Renal pelvis (tissue), 4 donors: ENCODE data around the gene DAPK1. TPM values are rescaled to one million over a fixed set of nuclear protein-coding genes. Genes with fewer than 3 reads are reported as not detected.

Experiments
- DNase-seq: peaks from one replicate; pipeline ENCODE4 v3.0.0-alpha.2; 2013
- polyA plus RNA-seq, 3 donors: library from polyadenylated mRNA; unstranded; fragments of 120-200 nt; gene quantifications; one replicate each; pipeline ENCODE4 v1.2.1, GENCODE V29; 2013; ENCODE audit not compliant: insufficient read length in 3 of 3

The DAPK1 gene
- polyA plus RNA-seq, 3 donors: 69.0 to 101 (median 95.7) TPM

- no peak for DNase-seq
These were observed 166.7 kb downstream of the DAPK1 start for GRCh38 chr9:87664153-87665060.

DNA sequence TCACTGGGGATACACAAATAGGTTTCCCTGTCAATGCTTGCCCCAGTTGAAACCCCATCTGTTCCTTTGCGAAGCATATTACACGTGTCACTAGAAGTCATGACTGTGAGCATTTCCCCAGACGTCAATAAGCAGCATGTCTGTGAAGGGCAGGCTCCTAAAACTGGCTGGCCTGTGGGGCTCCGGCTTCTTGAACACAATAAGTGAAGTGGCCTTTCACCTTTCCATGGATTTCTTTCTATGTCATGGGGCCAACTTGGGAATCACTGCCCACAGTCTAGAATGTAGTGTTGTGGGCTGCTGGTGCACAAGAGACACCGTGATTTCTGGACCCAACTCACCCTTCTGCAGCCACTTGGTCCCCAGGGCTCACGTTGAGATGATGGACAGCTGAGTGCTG, 167.8 kb downstream of the DAPK1 start:
- no peak for DNase-seq

- DNase-seq: no peak
These were observed 169.6 kb downstream of the DAPK1 start for GRCh38 chr9:87667164-87667738.

DNA sequence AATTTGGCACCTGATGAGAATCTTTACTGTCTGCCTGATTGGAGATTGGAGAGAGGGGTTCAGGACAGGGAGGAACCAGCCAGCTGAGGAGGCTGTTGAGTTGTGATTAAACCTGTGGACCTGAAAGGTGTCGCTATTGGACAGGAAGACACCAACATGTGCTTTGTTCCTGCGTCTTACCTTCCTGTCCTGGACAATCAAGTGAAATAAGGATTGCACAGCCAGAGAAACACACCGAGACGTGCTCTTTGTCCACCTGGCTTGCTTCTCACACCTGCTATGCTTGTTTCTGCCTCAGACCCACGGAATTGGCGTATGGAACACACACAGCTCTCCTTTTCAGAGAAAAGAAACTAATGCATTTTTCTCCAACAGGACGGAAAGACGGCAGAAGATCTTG, 170.6 kb downstream of the DAPK1 start:
- no peak for DNase-seq

GRCh38 chr9:87668722-87669121, 171.1 kb downstream of the DAPK1 start:
- no peak for DNase-seq

GRCh38 chr9:87670572-87671264, 173.1 kb downstream of the DAPK1 start:
- DNase-seq: no peak

DNA sequence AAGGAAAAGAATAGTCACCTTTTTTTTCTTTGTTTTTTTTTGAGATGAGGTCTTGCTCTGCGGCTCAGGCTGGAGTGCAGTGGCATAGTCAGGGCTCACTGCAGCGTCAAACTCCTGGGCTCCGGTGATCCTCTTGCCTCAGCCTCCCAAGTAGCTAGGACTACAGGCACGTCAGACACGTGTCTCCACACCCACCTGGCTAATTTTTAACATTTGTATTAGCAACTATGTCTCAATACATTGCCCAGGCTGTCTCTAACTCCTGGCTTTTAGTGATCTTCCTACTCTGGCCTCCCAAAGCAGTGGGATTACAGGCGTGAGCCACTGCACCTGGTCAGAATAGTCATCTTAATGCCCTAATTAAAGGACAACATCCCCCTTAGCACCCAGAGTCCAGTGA, 173.8 kb downstream of the DAPK1 start:
- no peak for DNase-seq

DNA sequence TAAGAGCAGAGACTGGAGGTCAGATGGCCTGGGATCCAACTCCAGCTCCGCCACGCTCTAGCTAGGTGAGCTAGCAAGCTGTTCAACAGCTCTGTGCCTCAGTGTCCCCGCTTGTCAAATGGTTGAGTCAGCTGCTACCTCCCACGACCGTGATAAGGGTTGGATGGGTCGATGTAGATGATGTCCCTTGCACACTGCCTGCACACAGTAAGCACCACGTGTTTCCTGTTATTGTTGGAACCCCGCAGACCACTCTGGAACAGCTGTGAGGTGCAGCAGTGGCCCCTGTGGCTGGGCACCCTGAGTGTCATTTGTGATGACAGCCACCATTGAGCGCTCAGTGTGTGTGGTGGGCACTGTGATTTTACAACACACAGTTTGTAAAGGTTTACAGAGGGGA, 174.3 kb downstream of the DAPK1 start:
- no peak for DNase-seq

- DNase-seq: no peak
These were observed 174.9 kb downstream of the DAPK1 start for GRCh38 chr9:87672586-87672985.

DNA sequence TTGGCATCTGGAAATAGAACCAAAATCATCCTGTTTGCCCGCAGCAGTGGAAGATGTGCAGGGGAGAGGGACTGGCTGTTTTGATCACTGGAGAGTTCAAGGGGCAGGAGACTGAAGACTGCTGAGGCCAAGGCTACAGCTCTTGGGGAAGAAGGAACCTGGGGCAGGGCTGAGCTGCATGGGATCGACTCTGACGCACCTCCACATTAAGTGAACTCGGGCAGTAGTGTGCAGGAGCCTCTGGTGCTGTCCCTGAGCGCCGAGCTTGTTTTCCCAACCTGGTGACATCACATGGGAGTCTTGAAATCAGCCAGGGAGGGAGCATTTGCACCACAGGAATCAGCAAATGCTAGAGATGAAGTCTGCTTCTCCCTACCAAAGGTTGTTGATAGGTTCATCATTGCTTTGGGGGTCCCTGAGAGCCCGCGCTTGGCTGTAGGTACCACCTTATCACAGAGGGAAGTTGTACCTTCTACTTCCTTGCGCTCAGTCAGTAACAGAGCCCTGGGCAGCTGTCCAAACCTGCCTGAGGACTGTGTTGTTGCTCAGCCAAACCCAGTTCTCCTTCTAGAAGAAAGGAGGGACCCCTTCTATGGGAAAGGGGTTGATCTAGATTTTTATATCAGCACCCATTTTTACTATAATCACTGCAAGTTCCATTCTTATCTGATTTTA, 175.9 kb downstream of the DAPK1 start:
- DNase-seq: no peak

DNA sequence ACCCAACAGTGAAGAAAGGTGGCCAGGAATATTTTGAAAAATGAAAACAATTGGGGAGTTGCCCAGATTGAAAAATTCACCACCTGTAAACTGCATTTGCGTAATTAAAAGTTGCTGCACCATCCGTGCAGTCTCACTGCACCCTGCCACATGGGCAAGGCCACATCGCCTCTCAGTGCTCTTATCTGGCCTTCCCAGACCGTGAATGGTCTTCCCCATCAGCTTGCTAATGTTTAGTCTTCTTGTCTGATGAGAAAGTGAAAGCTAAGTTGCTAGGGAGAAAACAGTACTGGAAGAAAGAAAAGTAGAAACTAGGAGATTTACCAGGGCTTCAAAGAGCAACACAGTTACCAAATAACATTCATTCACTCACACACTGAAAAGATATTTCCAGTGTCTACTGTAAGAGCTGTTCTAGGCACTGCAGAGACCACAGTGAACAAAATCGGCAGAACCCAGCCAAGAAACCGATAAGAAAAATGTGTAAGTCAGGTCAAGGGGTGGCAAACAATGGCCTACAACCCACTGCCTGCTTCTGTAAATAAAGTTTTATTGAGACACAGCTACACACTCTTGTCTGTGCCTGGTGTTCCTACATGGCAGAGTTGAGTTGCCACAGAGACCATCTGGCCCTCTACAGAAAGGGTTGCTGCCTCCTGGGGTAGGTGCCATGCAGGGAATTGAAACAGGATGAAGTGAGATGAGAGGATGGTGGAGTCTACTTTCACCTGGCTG, 177.1 kb downstream of the DAPK1 start:
- no peak for DNase-seq

DNA sequence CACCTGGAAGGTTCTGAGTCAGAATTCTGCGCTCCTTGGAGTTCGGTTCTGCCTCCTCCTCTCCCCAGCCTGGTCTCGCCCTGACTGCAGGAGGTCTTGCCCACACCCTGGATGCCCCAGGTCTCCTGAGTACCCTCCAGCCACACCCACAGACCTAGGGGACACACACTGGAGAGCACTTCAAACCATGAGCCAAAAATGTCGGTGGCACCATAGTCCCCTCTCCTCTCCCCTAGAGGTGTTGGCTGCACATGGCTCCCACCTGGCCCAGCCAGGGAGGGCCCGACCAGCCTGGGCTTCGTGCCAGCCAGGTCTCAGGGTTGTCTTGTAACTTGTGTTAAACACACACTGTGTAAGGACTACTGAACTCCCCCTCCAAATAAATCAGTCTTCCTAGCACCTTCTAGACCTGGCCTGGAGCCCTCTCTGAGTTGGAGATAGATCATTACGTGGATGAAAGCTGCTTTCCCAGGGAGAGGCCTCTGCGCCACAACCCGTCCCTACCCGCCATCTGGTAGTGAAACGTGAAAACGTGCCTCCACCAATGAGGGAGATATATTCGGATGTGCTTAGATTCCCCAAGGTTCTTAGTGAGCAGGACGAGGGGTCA, 178.3 kb downstream of the DAPK1 start:
- DNase-seq: no peak

DNA sequence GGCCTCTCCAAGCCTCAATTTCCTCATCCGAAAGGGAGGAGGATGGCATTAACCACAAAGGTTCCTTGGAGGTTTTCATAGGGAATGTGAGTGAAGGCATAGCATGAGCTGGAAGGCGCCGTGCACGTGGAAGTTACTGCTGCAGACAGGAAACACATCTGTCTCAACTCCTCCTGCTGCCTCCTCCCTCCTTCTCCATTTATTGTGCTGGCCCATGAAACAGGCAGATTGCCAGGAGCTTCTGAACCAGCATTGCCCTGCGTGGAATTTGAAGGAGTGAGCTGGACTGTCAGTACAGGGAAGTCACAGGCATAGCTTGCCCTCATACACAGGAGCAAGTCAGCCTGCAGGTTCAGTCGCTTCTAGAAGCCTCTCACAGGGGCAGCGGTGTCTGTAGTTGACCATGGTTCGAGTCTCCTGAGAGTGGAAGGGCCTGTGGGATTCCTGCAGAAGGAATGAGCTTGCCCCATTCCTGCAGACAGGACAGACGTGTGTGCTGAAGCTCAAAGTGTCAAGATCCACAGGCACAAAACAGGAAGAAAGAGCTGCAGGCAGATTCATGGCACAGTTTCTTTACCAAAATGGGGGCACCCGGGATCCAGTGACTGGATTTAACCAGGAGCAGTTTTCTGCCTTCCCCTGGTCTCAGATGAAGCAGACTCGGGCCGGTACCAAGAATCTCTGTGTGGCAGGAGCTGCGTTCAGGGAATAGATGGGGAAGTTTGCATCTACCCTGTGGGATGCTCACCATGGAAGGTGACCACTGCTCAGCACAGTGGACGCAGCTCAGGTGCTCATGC, 179.5 kb downstream of the DAPK1 start:
- no peak for DNase-seq

DNA sequence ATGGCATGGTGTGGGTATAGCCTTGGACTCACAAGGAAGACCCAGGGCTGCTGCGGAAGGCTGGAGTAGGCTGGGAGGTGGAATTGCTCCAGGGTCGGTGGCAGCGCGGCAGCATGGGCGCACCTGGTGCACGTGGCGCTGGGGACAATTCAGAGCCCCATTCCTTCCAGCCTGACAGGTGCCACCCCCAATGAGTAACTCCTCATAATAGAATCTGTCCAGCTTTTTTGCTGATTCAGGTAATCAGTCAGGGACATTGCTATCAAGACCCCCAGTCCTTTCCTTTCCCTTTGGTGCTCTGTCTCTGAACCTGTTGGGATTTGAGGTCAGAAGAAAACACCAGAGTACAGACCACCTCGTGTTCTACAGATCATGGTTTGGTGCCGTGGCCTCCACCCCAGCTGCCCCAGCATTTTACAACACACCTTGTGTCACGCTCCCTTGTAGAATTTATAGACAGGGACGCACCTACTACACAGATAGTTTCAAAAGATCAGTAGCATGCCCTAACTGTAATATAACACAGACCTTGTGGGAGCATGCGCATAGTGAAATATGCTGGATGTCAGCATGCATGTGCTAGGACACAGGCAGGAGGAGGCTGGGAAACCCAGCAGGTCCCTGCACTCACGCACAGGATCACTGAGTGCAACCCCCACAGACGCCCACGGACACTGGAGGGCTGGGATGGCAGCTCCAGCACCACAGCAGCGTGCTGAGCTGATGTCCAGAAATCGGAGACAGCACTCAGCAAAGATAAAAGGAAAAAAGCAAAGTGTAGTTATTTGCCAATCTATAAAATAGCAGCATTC, 180.3 kb downstream of the DAPK1 start:
- no peak for DNase-seq

DNA sequence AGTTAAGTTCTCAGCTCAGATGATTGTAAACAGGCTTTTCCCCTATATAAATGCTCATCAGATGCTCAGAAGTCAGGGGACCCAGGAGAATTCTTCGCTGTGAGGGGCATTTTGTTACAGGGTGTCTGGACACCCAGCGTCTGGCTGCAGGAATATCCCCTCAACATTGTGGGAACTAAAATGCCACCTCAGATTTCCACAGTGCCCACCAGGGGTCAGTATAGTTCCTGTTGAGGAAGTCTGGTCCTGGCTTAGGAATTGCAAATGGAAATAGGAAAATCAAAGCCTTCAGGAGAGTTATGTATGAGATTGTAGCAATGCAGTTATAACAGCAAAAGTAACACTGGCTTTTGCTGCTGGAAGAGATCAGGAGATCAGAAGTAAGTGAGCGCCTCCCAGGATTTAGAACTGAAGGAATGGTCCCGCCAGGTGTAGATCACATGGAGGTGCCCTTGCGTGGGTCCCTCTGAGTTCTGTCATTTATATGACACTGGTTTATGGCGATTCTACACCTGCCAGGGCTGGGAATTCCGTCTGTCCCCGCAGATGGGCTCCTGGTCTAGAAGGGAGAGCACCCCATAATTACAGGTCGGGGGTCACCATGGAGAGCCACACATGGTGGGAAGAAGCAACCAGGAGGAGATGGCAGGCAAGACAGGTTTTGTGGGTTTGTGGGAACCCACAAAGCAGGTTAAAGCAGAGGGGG, 181.1 kb downstream of the DAPK1 start:
- DNase-seq: peak; percentile 80

DNA sequence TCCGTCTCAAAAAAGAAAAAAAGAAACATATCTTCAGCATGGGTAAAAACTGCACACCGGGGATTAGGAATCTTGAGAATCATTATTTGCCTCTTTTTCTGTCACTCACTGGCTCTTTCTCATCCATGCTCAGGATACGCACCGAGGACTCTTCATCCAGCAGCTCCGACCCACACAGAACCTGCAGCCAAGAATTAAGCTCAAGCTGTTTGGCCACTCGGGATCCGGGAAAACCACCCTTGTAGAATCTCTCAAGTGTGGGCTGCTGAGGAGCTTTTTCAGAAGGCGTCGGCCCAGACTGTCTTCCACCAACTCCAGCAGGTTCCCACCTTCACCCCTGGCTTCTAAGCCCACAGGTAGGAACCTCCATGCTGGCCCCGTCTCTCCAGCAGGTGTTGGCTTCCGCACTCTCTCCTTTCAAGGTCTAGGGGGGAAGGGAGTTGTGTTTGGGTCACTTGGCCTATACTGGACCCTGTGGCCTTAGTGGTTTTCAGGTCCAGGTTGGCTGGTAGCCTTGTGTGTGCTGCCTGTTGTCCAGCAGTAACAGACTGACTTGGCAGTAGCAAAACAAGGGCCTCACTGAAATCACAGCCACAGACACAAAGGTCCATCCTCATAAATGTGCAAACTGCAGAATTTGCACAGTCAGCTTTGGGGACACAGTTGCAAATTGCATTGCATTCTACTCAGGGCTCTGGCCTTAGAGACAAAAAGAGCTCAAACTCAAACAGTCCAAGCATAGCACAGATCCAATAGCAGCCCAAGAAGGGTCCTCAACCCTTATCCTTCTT, 183.8 kb downstream of the DAPK1 start:
- no peak for DNase-seq

GRCh38 chr9:87682085-87682484, 184.4 kb downstream of the DAPK1 start:
- no peak for DNase-seq

DNA sequence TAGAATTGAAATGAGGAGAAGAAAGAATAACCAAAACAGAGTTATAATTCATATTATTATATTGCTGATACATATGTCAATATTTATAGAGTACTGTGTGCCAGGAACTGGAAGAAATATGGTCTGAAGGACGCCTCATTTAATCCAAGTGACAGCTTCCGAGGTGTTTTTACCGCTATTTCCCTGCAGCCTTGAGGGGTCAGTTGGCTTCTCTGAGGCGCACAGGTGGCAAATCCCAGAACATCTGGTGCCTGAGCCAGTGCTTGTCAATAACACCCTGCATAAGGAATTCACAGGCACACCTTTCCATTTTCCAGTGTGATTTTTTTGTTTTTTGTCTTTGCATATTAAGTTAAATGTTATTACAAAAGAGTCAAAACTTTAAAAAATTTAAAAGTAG, 185.0 kb downstream of the DAPK1 start:
- no peak for DNase-seq
